ENCODE measurements around the gene PCIF1. TPM values are rescaled to one million over a fixed set of nuclear protein-coding genes. Genes with fewer than 3 reads are reported as not detected.

Gene PCIF1
- total and polyA plus RNA-seq, 4 donors: 9.2 to 12.4 (median 11.5) TPM

- no peak for TF ChIP-seq JUND (IDR thresholded peaks at IDR 0.05)
- no peak for TF ChIP-seq HNF4G (IDR thresholded peaks at IDR 0.05)
- no peak for TF ChIP-seq TAF1 (conservative IDR thresholded peaks at IDR 0.05)
- Histone ChIP-seq H3K27ac (ENCODE audit: low read depth in 1 of 2, low read length in 2 of 2) (no peak overlapping the region), H3K27me3 (ENCODE audit: control insufficient read depth in 4 of 4, insufficient read depth in 4 of 4, low read length in 3 of 4) (no peaks in the 10 kb centered on the region), H3K9me3 (ENCODE audit: control insufficient read depth in 4 of 4, low read length in 3 of 4) (no peaks in the 10 kb centered on the region), H3K4me3 (ENCODE audit: low read depth in 1 of 3, low read length in 3 of 3) (no peak overlapping the region), H3K9ac (ENCODE audit: low read depth in 1 of 2, low read length in 2 of 2) (no peak overlapping the region), H3K36me3 (ENCODE audit: control insufficient read depth in 4 of 4, insufficient read depth in 3 of 4, low read depth in 1 of 4, low read length in 3 of 4) (peaks cover 18 to 68% (median 28%) of the 10 kb centered on the region in 4 donors), H3K4me1 (ENCODE audit: control insufficient read depth in 4 of 4, insufficient read depth in 4 of 4, low read length in 3 of 4) (peaks cover 5 to 16% (median 12%) of the 10 kb centered on the region in 4 donors)
- WGBS: 93% methylated on average over 9 of the region's 9 CpGs
- DNase-seq (ENCODE audit: low spot score): no peak
Observed at GRCh38 chr20:45950330-45950646, 15.8 kb downstream of the PCIF1 start.

- no peak overlapping the region for H3K27ac ChIP-seq (ENCODE audit: low read depth in 1 of 2, low read length in 2 of 2)
- WGBS: 94% methylated on average over 19 of the region's 19 CpGs
Observed at GRCh38 chr20:45951925-45952834, 17.7 kb downstream of the PCIF1 start.

More at GRCh38 chr20:45951925-45952834, 17.7 kb downstream of the PCIF1 start:
- Histone ChIP-seq H3K9ac (ENCODE audit: low read depth in 1 of 2, low read length in 2 of 2) (no peak overlapping the region), H3K4me3 (ENCODE audit: low read depth in 1 of 3, low read length in 3 of 3) (no peak overlapping the region), H3K36me3 (ENCODE audit: control insufficient read depth in 4 of 4, insufficient read depth in 3 of 4, low read depth in 1 of 4, low read length in 3 of 4) (peaks cover 23 to 64% (median 26%) of the 10 kb centered on the region in 4 donors), H3K9me3 (ENCODE audit: control insufficient read depth in 4 of 4, low read length in 3 of 4) (no peaks in the 10 kb centered on the region), H3K27me3 (ENCODE audit: control insufficient read depth in 4 of 4, insufficient read depth in 4 of 4, low read length in 3 of 4) (no peaks in the 10 kb centered on the region), H3K4me1 (ENCODE audit: control insufficient read depth in 4 of 4, insufficient read depth in 4 of 4, low read length in 3 of 4) (peaks cover 0 to under 1% (median 0%) of the 10 kb centered on the region in 4 donors)
- TF ChIP-seq SP1 (IDR thresholded peaks at IDR 0.05): no peak
- TF ChIP-seq FOXA2 (IDR thresholded peaks at IDR 0.05): no peak
- TF ChIP-seq CTCF (IDR thresholded peaks at IDR 0.05; ENCODE audit: low read depth, low read length, missing input control): no peak
- TF ChIP-seq FOXA1 (IDR thresholded peaks at IDR 0.05): no peak
- TF ChIP-seq, protein P1, sequence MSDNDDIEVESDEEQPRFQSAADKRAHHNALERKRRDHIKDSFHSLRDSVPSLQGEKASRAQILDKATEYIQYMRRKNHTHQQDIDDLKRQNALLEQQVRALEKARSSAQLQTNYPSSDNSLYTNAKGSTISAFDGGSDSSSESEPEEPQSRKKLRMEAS (IDR thresholded peaks at IDR 0.05): no peak
- TF ChIP-seq, protein P2, sequence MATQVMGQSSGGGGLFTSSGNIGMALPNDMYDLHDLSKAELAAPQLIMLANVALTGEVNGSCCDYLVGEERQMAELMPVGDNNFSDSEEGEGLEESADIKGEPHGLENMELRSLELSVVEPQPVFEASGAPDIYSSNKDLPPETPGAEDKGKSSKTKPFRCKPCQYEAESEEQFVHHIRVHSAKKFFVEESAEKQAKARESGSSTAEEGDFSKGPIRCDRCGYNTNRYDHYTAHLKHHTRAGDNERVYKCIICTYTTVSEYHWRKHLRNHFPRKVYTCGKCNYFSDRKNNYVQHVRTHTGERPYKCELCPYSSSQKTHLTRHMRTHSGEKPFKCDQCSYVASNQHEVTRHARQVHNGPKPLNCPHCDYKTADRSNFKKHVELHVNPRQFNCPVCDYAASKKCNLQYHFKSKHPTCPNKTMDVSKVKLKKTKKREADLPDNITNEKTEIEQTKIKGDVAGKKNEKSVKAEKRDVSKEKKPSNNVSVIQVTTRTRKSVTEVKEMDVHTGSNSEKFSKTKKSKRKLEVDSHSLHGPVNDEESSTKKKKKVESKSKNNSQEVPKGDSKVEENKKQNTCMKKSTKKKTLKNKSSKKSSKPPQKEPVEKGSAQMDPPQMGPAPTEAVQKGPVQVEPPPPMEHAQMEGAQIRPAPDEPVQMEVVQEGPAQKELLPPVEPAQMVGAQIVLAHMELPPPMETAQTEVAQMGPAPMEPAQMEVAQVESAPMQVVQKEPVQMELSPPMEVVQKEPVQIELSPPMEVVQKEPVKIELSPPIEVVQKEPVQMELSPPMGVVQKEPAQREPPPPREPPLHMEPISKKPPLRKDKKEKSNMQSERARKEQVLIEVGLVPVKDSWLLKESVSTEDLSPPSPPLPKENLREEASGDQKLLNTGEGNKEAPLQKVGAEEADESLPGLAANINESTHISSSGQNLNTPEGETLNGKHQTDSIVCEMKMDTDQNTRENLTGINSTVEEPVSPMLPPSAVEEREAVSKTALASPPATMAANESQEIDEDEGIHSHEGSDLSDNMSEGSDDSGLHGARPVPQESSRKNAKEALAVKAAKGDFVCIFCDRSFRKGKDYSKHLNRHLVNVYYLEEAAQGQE (IDR thresholded peaks at IDR 0.05): no peak
- no peak for TF ChIP-seq GABPA (IDR thresholded peaks at IDR 0.05 in 1 of 2, conservative IDR thresholded peaks at IDR 0.05 in 1 of 2)
- TF ChIP-seq ATF3 (IDR thresholded peaks at IDR 0.05): no peak
- TF ChIP-seq HNF4A (conservative IDR thresholded peaks at IDR 0.05): no peak
- no peak for TF ChIP-seq HNF4G (IDR thresholded peaks at IDR 0.05)
- TF ChIP-seq, protein P3, sequence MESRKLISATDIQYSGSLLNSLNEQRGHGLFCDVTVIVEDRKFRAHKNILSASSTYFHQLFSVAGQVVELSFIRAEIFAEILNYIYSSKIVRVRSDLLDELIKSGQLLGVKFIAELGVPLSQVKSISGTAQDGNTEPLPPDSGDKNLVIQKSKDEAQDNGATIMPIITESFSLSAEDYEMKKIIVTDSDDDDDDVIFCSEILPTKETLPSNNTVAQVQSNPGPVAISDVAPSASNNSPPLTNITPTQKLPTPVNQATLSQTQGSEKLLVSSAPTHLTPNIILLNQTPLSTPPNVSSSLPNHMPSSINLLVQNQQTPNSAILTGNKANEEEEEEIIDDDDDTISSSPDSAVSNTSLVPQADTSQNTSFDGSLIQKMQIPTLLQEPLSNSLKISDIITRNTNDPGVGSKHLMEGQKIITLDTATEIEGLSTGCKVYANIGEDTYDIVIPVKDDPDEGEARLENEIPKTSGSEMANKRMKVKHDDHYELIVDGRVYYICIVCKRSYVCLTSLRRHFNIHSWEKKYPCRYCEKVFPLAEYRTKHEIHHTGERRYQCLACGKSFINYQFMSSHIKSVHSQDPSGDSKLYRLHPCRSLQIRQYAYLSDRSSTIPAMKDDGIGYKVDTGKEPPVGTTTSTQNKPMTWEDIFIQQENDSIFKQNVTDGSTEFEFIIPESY (IDR thresholded peaks at IDR 0.05): no peak
- no peak for TF ChIP-seq JUND (IDR thresholded peaks at IDR 0.05)
- no peak for TF ChIP-seq TAF1 (conservative IDR thresholded peaks at IDR 0.05)
- no peak for TF ChIP-seq NR2F2 (IDR thresholded peaks at IDR 0.05)
- no peak for TF ChIP-seq RAD21 (IDR thresholded peaks at IDR 0.05)
- no peak for TF ChIP-seq EGR1 (IDR thresholded peaks at IDR 0.05; ENCODE audit: low read depth in 2 of 2)
- no peak for TF ChIP-seq YY1 (IDR thresholded peaks at IDR 0.05)
- TF ChIP-seq RXRA (IDR thresholded peaks at IDR 0.05): no peak
- DNase-seq (ENCODE audit: low spot score): no peak
